GM18520 (cell line): ENCODE results near the gene BICC1.

Source experiments
- ATAC-seq: cut with Tn5 transposase; IDR thresholded peaks from one replicate; pipeline ENCODE4 v1.9.1; 2021; ENCODE audit not compliant: unreplicated experiment

Gene BICC1

GRCh38 chr10:58512491-58513187, at the start of gene BICC1:
Gene BICC1, plus strand, starts transcription at chr10:58512872. Its CDS starts 272 bp downstream, at chr10:58513144.
- no peak for ATAC-seq

GRCh38 chr10:58464956-58465355, 47.7 kb upstream of the BICC1 start:
- no peak for ATAC-seq

- ATAC-seq, result no peak
Observed at GRCh38 chr10:58465629-58466028, 47.0 kb upstream of the BICC1 start.

- no peak for ATAC-seq
Observed at GRCh38 chr10:58467931-58468635, 44.6 kb upstream of the BICC1 start.

GRCh38 chr10:58473976-58474375, 38.7 kb upstream of the BICC1 start:
- ATAC-seq, result no peak

GRCh38 chr10:58475322-58476277, 37.1 kb upstream of the BICC1 start:
- no peak for ATAC-seq

GRCh38 chr10:58477122-58477521, 35.5 kb upstream of the BICC1 start:
- ATAC-seq, result no peak

GRCh38 chr10:58477902-58478301, 34.8 kb upstream of the BICC1 start:
- ATAC-seq, result no peak

GRCh38 chr10:58479045-58479444, 33.6 kb upstream of the BICC1 start:
- ATAC-seq, result no peak

- no peak for ATAC-seq
Observed at GRCh38 chr10:58480321-58480720, 32.4 kb upstream of the BICC1 start.

GRCh38 chr10:58481569-58482109, 31.0 kb upstream of the BICC1 start:
- no peak for ATAC-seq

GRCh38 chr10:58486821-58487220, 25.9 kb upstream of the BICC1 start:
- ATAC-seq, result no peak

- ATAC-seq, result no peak
Observed at GRCh38 chr10:58488921-58489320, 23.8 kb upstream of the BICC1 start.

GRCh38 chr10:58502956-58503355, 9.7 kb upstream of the BICC1 start:
- ATAC-seq, result no peak

GRCh38 chr10:58508316-58508715, 4.4 kb upstream of the BICC1 start:
- ATAC-seq, result no peak

- ATAC-seq, result no peak
Observed at GRCh38 chr10:58511765-58512490, 744 bp upstream of the BICC1 start.

- no peak for ATAC-seq
Observed at GRCh38 chr10:58513188-58514110, 777 bp downstream of the BICC1 start.

- no peak for ATAC-seq
Observed at GRCh38 chr10:58514111-58514770, 1.6 kb downstream of the BICC1 start.
